Measurements from ENCODE around the gene CDH23. TPM values are rescaled to one million over a fixed set of nuclear protein-coding genes. Genes with fewer than 3 reads are reported as not detected.

The CDH23 gene
- total RNA-seq, 1 experiment from 2014 or later = 0.29 TPM

GRCh38 chr10:71717056-71717455 is 320.3 kb downstream of the CDH23 start:
- DNase-seq (ENCODE audit: low read depth, low spot score) = no peak
- in situ Hi-C loops (cut with HindIII; ENCODE audit: low pct_unique_long_range_greater_than_20kb, low sequenced_read_pairs) = no loop called here

- in situ Hi-C loops (cut with HindIII; ENCODE audit: low pct_unique_long_range_greater_than_20kb, low sequenced_read_pairs) = no loop called here
- DNase-seq (ENCODE audit: low read depth, low spot score) = no peak
Measured at GRCh38 chr10:71717551-71717951, 320.8 kb downstream of the CDH23 start.

DNA sequence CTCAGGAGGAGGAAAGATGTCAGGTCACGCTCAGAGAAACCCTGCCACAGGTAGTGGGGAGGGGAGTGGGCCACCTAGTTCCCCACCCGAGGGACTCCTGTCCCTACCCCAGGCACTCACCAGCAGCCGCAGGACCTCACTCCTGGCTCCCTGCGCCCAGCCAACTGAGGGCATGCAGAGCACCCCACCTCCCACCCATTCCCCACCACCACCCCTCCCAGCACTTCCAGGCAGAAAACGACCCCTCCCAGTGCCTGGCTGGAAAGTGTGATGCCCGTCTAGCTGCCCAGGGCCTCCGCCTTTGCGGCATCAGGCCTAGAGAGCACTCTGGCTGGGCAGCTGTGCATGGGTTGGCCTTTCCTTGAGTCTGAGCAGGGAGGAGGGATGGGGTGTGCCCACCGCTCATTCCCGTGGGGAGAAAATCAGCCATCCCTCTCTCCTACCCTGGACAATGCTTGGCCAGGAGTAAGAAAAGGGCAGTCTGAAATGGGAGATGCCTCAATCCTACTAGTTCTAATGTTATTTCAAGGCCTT is 321.5 kb downstream of the CDH23 start:
- DNase-seq (ENCODE audit: low read depth, low spot score) = no peak
- in situ Hi-C loops (cut with HindIII; ENCODE audit: low pct_unique_long_range_greater_than_20kb, low sequenced_read_pairs) = no loop called here

- no peak for DNase-seq (ENCODE audit: low read depth, low spot score)
- in situ Hi-C loops (cut with HindIII; ENCODE audit: low pct_unique_long_range_greater_than_20kb, low sequenced_read_pairs) = no loop called here
Measured at GRCh38 chr10:71719042-71719441, 322.3 kb downstream of the CDH23 start.

DNA sequence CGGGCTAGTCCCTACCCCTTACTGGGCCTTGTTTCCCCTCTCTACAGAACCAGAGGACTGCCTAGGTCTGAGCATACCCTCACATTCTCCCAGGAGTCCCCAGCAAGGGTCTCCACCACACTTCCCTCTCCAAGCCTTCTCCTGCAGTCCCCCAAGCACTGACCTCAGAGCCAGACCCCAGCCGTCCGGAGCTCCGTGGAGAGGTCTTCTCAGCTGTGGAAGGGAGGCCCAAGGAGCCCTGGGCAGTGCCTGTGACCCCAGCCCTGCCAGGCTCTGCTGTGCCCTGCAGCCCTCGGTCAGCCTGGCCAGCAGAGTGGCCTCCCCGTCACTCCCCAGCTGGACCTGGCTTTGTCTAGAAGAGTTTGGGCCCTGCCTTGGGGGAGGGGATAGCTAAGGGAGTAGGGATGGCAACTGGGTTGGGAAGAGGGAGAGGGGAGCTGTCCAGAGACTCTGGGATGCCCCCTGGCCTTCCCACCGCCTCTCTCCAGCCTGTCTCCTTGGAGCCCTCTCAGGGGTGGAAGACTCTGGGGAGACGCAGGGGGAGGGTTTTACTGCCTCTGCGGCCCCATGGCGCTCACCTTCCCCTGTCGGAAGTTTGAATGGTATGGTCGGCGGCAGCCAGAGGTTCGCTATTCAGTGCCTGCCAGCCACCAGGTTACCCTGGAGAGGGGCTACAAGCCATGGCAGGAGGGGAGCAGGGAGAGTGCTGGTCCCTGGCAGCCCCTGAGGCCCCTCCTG is 322.9 kb downstream of the CDH23 start, which contains the start of gene C10orf105:
Gene C10orf105, minus strand, starts transcription at position 315 of the 738 bp plus-strand sequence. CDS start 3,441 bp downstream, outside the sequence.
- DNase-seq (ENCODE audit: low read depth, low spot score) = no peak
- in situ Hi-C loops (cut with HindIII; ENCODE audit: low pct_unique_long_range_greater_than_20kb, low sequenced_read_pairs) = no loop called here

GRCh38 chr10:71720288-71720687 is 323.6 kb downstream of the CDH23 start:
- DNase-seq (ENCODE audit: low read depth, low spot score) = no peak
- in situ Hi-C loops (cut with HindIII; ENCODE audit: low pct_unique_long_range_greater_than_20kb, low sequenced_read_pairs) = no loop called here

GRCh38 chr10:71721313-71721712 is 324.6 kb downstream of the CDH23 start:
- DNase-seq (ENCODE audit: low read depth, low spot score) = no peak
- in situ Hi-C loops (cut with HindIII; ENCODE audit: low pct_unique_long_range_greater_than_20kb, low sequenced_read_pairs) = no loop called here

DNA sequence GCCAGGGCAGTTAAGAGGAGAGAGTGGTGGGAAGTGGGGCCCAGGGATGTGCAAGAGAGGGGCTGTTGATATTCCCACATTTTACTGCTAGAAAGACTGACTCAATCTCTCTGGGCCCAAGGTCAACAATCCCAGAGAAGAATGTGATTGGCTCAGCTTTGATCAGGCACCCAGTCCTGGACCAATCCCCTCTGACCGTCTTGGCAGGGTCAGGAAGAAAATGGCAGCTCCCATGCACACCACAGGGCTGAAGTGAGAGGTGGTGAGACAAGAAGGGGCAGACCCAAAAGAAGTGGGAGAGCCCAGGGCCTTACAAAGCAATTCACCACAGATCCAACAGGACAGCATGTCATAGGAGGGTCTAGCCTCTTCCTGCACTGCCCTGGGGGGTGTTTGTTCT is 326.1 kb downstream of the CDH23 start:
- in situ Hi-C loops (cut with HindIII; ENCODE audit: low pct_unique_long_range_greater_than_20kb, low sequenced_read_pairs) = no loop called here
- DNase-seq (ENCODE audit: low read depth, low spot score) = no peak

- DNase-seq (ENCODE audit: low read depth, low spot score) = no peak
- in situ Hi-C loops (cut with HindIII; ENCODE audit: low pct_unique_long_range_greater_than_20kb, low sequenced_read_pairs) = no loop called here
Measured at GRCh38 chr10:71723311-71723710, 326.6 kb downstream of the CDH23 start.

DNA sequence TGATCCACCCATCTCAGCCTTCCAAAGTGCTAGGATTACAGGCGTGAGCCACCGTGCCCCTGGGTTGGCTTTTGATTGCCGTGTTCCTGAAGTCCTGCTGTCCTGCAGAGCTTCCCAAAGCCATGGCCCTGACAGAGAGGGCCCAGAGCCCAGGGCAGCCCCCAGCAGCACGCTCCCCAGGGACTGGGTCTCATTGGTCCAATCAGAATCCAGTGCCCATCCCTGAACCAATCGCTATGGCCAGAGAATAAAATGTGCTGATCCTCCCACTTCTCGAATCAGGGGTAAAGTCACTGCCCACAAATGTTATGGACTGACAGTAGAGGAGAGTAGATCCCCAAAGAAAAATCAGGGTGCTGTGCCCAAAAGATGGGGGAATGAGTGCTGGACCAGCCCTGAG is 327.8 kb downstream of the CDH23 start:
- peak; percentile 6 for DNase-seq (ENCODE audit: low read depth, low spot score)
- in situ Hi-C loops (cut with HindIII; ENCODE audit: low pct_unique_long_range_greater_than_20kb, low sequenced_read_pairs) = no loop called here

DNA sequence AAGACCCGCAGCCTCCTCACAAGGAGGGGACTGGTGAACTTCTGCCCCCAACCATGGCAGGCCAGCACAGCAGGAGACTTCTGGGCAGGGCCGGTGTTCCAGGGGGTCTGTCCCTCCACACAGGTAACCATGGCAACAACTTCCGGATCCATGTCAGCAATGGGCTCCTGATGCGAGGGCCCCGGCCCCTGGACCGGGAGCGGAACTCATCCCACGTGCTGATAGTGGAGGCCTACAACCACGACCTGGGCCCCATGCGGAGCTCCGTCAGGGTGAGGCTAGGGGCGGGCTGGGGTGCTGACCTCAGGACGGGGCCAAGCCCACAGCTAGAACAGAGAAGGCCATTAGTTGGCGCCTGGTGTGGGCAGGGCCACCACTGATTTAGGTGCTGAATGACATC is 328.5 kb downstream of the CDH23 start:
- in situ Hi-C loops (cut with HindIII; ENCODE audit: low pct_unique_long_range_greater_than_20kb, low sequenced_read_pairs) = no loop called here
- DNase-seq (ENCODE audit: low read depth, low spot score) = no peak

DNA sequence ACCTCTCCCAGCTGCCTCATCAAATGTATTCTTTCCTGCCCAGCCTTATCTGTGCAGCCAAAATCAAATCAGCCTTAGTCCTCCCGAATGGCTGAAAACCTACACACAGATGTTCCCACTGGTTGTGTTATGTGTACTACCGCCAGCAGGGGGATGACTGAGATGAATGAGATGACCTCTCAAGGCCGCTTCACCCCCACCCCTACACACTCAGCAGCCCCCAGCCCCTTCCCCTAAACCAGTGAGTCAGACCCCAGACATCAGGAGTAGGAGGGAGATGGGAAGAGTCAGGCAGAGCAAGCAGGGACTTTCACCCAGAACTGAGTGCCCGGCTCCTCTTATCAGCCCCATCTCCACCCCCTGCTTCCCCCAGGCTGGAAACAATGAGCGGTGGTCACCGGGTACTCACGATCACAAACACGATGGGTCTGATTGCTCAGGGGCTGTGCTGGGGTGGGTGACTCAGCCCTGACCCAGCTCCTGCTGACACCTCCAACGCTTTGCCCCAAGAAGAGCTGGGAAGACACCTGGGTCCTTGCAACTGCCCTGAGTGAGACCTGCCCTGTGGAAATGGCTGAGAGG is 329.4 kb downstream of the CDH23 start:
- in situ Hi-C loops (cut with HindIII; ENCODE audit: low pct_unique_long_range_greater_than_20kb, low sequenced_read_pairs) = no loop called here
- DNase-seq (ENCODE audit: low read depth, low spot score) = peak; percentile 41

DNA sequence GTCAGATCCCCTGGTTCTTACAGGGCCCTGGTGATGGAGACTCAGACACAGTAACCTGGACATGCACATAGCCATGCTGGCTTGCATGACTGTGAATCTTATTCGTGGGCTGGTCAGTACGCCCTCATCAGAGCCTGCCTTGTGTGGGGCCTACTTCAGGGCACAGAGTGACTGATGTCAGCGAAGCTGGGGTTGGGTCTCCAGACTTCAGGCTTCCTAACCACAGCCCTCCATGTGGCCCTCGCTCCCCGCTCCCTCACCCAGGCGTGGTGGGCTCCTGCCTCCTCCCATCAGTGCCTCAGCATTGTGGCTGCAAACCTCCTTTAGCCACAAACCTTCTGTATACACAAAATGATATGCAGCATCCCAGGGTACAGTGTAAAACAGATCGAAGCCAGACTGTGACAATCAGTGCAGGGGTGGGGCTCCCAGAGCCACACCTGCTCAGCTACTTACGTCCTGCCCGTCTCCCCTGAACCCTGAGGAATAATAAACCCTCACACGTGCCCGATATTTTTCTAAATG is 329.9 kb downstream of the CDH23 start:
- in situ Hi-C loops (cut with HindIII; ENCODE audit: low pct_unique_long_range_greater_than_20kb, low sequenced_read_pairs) = no loop called here
- no peak for DNase-seq (ENCODE audit: low read depth, low spot score)

- no peak for DNase-seq (ENCODE audit: low read depth, low spot score)
- in situ Hi-C loops (cut with HindIII; ENCODE audit: low pct_unique_long_range_greater_than_20kb, low sequenced_read_pairs) = no loop called here
Measured at GRCh38 chr10:71727105-71727737, 330.5 kb downstream of the CDH23 start.

DNA sequence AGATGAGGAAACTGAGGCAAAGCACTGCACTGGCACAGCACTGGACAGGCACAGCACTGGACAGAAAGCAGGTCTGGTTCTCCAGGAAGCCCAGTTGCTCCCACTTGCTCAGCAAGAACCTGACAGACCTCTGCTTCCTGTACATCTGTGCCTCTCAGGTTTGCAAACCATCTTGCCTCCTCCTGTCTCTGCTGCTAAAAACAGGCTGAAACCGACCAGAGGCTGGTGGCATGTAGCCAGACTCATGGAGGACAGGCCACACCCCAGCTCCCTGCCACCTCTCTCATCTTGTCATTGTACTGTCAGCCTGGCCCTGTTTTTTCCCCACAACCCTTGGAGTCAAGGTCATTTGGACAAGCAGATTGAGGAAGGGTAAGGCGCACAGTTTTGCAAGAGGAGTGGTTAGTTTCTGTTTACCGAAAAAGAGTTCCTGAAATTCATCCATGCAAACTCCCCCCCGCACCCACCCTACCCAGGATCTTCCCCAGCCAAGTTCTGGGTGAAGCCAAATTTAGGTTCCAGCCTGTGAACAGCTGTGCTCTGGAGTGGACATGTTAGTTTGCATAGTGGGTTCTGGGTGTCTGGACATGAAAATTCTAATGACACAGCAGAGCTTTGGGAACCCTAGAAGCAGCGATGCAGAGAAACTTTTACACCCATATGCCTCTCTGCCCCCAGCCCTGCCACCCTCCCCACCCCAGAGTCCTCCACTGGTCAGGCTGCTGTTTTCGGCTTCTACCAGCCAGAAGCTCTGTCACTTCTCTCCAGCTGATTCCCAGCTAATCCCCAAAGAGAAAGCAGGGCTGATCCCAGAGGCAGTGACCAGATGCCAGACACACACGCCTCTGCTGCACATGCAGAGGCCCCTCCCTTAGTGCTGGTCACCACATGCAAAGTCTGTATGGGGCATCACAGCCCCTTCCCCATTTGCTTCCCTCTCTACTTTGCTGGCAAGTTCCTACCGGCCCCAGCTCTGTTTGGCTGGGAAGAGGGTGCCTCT is 331.3 kb downstream of the CDH23 start:
- in situ Hi-C loops (cut with HindIII; ENCODE audit: low pct_unique_long_range_greater_than_20kb, low sequenced_read_pairs) = no loop called here
- DNase-seq (ENCODE audit: low read depth, low spot score) = no peak

DNA sequence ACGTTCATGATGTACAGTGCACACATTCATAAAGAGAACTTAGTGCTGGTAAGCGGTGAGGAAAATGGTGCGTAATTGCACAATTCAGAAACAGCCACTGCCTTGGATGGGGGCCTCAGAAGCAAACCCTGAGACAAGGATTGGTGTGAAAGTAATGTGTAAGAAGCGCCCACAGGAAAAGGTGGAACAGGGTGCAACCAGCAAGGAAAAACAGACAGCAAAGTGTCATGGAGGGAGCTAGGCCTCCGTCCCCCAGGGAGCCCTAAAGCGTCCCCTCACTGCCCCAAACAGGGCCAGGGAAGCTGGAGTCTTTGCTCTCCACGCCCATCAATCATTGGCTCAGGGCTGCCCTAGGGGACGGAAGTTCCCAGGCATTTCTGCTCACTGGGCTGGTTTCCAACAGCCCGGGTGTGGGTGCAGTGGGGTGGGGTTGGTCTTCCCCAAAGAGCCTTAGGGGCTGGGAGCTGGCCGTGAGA is 332.5 kb downstream of the CDH23 start:
- in situ Hi-C loops (cut with HindIII; ENCODE audit: low pct_unique_long_range_greater_than_20kb, low sequenced_read_pairs) = no loop called here
- DNase-seq (ENCODE audit: low read depth, low spot score) = no peak

DNA sequence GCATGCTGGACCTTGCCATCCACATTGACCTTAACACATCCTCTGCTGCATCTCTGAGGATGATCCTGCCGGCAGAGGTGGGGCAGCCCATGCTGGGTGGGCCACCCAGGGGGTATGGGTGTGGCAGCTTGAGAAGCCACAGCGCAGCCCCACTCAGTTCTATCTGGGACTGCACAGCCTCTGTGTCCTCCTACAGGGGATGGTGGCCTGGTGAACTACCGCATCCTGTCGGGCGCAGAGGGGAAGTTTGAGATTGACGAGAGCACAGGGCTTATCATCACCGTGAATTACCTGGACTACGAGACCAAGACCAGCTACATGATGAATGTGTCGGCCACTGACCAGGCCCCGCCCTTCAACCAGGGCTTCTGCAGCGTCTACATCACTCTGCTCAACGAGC is 335.1 kb downstream of the CDH23 start:
- in situ Hi-C loops (cut with HindIII; ENCODE audit: low pct_unique_long_range_greater_than_20kb, low sequenced_read_pairs) = no loop called here
- DNase-seq (ENCODE audit: low read depth, low spot score) = no peak
